Cardiac fibroblast (primary cell): Measurements from ENCODE around the gene TAOK3.
"Not testable (repeated sequence)": the region's sequence is repeated elsewhere in the genome, so short reads cannot be mapped to it uniquely, and the experiment has no call there.

ENCODE experiments used
- DNase-seq, 2 donors: peaks; one replicate each; pipeline versions ENCODE4 v3.0.0 to v3.0.0-alpha.2; 2010; ENCODE audit warnings: low read depth in 2 of 2
- H3K4me3 ChIP-seq, 2 donors: replicated peaks in 1 of 2; 1 replicate in 1 of 2; 2 replicates in 1 of 2; pipeline ENCODE4 v1.5.1; 2011; ENCODE audit warnings: low read depth in 2 of 2, low read length in 2 of 2, mild to moderate bottlenecking in 2 of 2, moderate library complexity in 1 of 2
- TF ChIP-seq, protein P1 (sequence below): IDR thresholded peaks from one replicate; pipeline ENCODE4 v1.5.1; 2011; ENCODE audit warnings: low read depth, mild to moderate bottlenecking, low read length, inconsistent platforms

Gene TAOK3

DNA sequence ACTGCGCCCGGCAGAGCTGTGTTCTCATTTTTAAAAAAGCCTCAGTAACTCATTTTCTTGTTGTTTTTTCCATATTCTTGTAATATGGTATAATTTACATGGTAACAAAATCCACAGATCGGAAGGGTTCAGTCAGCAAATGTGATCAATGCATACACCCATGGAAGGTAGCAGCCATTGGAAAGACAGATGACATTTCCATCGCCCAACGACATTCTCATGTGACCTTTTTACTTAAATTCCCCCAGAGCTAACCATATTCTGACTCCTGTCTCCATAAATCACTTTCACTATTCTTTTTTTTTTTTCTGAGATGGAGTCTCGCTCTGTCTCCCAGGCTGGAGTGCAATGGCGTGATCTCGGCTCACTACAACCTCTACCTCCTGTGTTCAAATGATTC lies 231.9 kb downstream of the TAOK3 start:
- DNase-seq: no peak
- no peak overlapping the region for H3K4me3 ChIP-seq
- TF ChIP-seq, protein P1, sequence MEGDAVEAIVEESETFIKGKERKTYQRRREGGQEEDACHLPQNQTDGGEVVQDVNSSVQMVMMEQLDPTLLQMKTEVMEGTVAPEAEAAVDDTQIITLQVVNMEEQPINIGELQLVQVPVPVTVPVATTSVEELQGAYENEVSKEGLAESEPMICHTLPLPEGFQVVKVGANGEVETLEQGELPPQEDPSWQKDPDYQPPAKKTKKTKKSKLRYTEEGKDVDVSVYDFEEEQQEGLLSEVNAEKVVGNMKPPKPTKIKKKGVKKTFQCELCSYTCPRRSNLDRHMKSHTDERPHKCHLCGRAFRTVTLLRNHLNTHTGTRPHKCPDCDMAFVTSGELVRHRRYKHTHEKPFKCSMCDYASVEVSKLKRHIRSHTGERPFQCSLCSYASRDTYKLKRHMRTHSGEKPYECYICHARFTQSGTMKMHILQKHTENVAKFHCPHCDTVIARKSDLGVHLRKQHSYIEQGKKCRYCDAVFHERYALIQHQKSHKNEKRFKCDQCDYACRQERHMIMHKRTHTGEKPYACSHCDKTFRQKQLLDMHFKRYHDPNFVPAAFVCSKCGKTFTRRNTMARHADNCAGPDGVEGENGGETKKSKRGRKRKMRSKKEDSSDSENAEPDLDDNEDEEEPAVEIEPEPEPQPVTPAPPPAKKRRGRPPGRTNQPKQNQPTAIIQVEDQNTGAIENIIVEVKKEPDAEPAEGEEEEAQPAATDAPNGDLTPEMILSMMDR: no peak

DNA sequence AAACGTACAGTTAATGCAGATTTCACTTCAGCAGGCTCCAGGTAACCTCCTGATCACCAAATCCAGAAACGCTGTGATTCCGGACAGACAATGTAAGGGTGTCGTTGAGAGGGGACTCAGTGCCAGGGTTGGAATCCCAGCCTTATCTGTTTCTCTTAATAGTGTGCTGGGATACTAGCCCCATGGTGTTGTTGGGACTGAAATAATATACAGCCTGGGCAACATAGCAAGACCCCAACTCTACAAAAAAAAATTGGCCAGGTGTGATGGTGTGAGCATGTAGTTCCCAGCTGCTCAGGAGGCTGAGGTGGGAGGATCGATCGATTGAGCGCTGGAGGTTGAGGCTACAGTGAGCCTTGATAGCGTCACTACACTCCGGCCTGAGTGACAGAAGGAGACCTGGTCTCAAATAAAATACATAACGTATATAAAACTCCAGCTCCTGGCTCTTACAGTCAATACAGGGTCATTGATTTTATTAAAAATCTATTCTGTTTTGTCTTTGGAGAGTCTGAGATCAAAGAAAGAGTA lies 235.5 kb downstream of the TAOK3 start:
- no peak for DNase-seq
- peak overlapping the region; percentile 89 to 90 for H3K4me3 ChIP-seq
- TF ChIP-seq, protein P1: no peak

DNA sequence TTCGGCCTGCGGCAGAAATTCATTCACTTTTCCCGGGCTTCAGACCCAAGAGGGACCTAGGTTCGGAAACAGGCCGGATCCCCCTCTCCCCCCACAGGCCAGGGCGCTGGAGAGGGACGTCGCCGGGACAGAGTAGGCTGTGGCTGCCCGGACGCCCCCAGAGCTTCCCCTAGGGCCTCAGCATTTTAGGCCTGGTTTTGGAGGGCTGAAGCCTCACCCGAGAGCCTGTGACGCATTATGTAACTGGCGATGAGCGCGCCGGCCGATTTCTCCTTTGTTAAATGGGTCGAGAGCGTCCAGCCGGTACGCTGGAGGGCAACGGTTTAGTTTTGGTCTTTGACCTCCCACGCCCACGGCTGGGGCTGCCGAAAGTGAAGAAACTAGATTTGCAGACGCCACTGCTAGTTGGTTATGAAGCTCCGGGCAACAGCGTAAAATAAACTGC lies 236.1 kb downstream of the TAOK3 start:
- peak; percentile 51 to 58 for DNase-seq
- TF ChIP-seq, protein P1: no peak
- peak overlapping the region; percentile 89 to 90 for H3K4me3 ChIP-seq

DNA sequence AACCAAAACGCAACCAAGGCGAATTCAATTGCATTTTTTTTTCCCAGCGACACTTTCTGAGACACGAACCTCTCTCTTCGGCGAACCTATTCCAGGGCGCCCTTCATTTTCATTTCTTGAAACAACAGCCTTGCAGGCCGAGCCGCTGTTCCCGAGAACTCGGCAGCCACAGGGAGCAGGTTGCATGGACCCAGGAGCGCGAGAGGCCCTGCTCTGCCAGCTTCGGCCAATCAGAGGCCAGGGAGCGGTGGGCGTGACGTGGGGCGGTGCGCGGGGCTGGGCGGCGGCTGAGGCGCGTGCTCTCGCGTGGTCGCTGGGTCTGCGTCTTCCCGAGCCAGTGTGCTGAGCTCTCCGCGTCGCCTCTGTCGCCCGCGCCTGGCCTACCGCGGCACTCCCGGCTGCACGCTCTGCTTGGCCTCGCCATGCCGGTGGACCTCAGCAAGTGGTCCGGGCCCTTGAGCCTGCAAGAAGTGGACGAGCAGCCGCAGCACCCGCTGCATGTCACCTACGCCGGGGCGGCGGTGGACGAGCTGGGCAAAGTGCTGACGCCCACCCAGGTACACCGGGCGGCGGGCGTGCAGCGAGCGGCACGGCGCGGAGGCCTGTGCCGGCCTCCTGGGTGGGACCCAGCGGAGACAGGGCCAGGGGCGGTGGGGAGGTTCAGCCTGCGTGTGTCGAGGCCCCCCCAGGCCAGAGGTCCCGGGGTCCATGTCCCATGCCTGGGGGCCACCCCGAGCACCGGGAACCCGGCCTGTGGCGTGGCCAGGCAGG lies 236.7 kb downstream of the TAOK3 start, which contains the start of gene PEBP1:
TSS of gene PEBP1 (plus strand) at position 337 of the 771 bp plus-strand sequence. CDS start at position 423, 86 bp downstream.
- H3K4me3 ChIP-seq: peak within 1 kb of the TSS; percentile 89 to 90
- TF ChIP-seq, protein P1: no peak
- peak; percentile 88 to 90 for DNase-seq

DNA sequence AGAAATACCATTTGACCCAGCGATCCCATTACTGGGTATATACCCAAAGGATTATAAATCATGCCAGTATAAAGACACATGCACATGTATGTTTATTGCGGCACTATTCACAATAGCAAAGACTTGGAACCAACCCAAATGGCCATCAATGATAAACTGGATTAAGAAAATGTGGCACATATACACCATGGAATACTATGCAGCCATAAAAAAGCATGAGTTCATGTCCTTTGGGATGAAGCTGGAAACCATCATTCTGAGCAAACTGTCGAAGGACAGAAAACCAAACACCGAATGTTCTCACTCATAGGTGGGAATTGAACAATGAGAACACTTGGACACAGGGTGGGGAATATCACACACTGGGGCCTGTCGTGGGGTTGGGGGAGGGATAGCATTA lies 243.3 kb downstream of the TAOK3 start:
- H3K4me3 ChIP-seq, DNase-seq: not testable (repeated sequence)

DNA sequence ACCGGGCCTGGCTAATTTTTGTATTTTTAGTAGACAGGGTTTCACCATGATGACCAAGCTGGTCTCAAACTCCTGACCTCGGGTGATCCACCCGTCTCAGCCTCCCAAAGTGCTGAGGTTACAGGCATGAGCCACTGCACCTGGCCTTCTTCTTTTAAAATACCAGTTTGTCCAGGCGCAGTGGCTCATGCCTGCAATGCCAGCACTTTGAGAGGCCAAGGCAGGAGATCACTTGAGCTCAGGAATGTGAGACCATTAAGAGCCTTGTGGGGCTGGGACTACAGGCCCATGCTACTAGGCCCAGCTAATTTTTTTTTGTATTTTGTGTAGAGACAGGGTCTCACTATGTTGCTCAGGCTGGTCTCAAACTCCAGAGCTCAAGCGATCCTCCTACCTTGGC lies 244.8 kb downstream of the TAOK3 start:
- no peak overlapping the region for H3K4me3 ChIP-seq
- TF ChIP-seq, protein P1: no peak
- no peak for DNase-seq

DNA sequence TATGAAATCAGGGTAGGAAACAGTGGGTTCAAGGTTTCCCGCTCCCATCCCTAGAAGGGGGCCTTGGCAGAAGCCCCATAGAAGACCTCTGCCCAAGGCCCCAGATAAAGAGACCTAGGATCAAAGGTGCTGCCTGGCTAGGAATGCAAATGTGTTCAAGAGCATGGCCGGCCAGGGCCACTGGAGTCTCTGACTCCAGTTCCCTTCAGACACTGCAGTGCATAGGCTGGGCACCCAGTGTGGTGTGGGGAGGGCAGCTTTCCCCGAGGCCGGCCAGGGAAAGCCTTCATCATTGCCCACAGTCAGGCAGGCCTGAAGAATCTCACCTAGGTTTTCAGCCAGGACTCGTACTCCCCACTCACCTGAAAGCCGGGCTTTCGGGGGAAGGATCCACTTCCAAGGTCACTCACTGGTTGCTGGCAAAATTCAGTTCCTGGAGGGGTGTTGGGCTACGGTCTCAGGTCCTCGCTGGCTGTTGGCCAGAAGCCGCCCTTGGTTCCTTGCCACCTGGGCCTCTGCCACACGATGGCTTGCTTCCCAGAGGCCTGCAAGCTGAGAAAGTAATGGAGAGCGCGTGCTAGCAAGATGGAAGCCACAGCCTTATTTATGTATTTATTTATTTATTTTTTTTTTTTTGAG lies 246.5 kb downstream of the TAOK3 start:
- TF ChIP-seq, protein P1: no peak
- no peak for DNase-seq
- no peak overlapping the region for H3K4me3 ChIP-seq
